Endothelial cell of umbilical vein (primary cell): ENCODE measurements around the gene MISP.

Source experiments
- POLR2AphosphoS5 ChIP-seq: IDR thresholded peaks from 2 replicates; pipeline ENCODE4 v1.6.1; 2012; ENCODE audit warnings: low read depth, mild to moderate bottlenecking, control low read depth, low read length, moderate library complexity; ENCODE audit not compliant: insufficient read depth
- TF ChIP-seq, protein P1 (sequence below), 2 donors: IDR thresholded peaks; 1 replicate in 1 of 2; 2 replicates in 1 of 2; pipeline ENCODE4 v1.5.1; 2011; ENCODE audit warnings: low read length in 2 of 2, mild to moderate bottlenecking in 2 of 2, moderate library complexity in 2 of 2, control low read depth in 1 of 2, inconsistent platforms in 1 of 2, low read depth in 1 of 2; ENCODE audit not compliant: insufficient read depth in 1 of 2; ENCODE audit errors: extremely low read depth in 1 of 2

DNA sequence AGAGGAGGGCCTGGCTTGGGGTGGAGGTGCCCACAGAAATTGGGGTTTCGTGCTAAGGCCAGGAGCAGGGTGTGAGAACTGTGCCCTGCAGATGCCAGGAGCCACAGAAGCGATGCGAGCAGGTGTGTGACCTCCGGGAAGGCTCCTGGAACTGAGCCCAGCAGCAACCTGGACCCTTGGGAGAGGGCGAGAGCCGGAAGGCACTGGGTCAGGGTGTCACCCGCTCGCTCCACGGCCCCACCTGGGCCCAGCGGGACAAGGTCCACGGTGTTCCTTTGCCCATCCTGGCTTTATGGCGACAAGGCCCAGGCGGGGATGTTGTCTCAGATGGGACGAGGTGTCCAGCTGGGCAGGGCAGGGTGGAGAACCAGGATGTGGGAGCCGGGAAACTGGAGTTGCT, 4.2 kb downstream of the MISP start:
- TF ChIP-seq POLR2AphosphoS5, result no peak
- TF ChIP-seq, protein P1, sequence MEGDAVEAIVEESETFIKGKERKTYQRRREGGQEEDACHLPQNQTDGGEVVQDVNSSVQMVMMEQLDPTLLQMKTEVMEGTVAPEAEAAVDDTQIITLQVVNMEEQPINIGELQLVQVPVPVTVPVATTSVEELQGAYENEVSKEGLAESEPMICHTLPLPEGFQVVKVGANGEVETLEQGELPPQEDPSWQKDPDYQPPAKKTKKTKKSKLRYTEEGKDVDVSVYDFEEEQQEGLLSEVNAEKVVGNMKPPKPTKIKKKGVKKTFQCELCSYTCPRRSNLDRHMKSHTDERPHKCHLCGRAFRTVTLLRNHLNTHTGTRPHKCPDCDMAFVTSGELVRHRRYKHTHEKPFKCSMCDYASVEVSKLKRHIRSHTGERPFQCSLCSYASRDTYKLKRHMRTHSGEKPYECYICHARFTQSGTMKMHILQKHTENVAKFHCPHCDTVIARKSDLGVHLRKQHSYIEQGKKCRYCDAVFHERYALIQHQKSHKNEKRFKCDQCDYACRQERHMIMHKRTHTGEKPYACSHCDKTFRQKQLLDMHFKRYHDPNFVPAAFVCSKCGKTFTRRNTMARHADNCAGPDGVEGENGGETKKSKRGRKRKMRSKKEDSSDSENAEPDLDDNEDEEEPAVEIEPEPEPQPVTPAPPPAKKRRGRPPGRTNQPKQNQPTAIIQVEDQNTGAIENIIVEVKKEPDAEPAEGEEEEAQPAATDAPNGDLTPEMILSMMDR (IDR thresholded peaks at IDR 0.05; ENCODE audit: extremely low read depth in 1 of 2, insufficient read depth in 1 of 2, low read depth in 1 of 2, low read length in 2 of 2), result no peak
